ENCODE data around the gene MDC1. TPM values are rescaled to one million over a fixed set of nuclear protein-coding genes. Genes with fewer than 3 reads are reported as not detected.

MDC1 gene
- total and polyA plus RNA-seq, 2 of the 13 experiments (the other 11 are each of a cell fraction or from before 2014, with no cell fraction given) = 8.4 to 14.0 TPM

DNA sequence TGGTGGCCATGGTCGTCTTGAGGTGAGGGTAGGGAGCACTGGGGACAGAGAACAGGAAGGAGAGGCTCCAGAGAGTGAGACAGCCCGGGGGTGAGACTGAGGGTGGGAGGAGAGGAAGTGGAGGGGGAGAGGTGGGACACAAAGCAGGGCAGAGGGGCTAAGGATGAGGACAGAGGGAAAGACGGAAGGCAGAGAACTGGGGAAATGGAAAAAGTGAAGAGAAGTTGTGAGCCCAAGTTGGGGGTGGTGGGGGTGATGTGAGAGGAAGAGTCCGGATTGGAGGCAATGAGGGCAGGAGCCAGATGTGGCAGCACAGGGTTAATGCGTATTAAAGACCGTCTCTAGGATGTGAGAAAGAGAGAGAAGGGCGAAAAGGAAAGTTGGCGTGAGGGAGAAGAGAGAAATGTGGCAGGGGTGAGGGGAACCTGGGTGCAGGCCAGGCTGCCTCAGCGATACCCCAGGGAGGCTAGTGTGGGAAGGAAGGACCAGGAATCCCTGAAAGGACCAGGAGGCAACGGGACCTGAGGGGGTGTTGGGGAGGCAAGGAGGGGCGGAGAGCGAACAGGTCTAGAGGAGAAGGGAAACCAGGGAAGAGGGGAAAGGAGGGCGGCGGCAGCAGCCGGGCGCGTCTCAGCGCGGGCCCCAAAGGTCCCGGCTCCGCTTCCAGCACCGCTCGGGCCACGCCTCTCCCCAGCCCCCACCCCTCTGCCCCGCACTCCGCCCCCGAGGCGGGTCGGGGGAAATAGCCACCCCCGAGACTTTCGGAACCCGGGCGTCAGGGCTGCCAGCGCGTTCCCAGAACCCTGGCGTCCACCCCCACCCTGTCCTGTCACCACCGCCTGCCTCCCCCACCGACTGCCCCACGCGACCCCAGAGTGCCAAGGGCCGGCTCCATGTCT lies 30.8 kb downstream of the MDC1 start, which contains the start of gene PPP1R18 (continued):
- TF ChIP-seq, protein P1, sequence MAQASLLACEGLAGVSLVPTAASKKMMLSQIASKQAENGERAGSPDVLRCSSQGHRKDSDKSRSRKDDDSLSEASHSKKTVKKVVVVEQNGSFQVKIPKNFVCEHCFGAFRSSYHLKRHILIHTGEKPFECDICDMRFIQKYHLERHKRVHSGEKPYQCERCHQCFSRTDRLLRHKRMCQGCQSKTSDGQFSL (CRISPR knock-in tag; IDR thresholded peaks at IDR 0.05) = peak; percentile 49; the same call in 1 of the 2 replicates
- TF ChIP-seq, protein P2, sequence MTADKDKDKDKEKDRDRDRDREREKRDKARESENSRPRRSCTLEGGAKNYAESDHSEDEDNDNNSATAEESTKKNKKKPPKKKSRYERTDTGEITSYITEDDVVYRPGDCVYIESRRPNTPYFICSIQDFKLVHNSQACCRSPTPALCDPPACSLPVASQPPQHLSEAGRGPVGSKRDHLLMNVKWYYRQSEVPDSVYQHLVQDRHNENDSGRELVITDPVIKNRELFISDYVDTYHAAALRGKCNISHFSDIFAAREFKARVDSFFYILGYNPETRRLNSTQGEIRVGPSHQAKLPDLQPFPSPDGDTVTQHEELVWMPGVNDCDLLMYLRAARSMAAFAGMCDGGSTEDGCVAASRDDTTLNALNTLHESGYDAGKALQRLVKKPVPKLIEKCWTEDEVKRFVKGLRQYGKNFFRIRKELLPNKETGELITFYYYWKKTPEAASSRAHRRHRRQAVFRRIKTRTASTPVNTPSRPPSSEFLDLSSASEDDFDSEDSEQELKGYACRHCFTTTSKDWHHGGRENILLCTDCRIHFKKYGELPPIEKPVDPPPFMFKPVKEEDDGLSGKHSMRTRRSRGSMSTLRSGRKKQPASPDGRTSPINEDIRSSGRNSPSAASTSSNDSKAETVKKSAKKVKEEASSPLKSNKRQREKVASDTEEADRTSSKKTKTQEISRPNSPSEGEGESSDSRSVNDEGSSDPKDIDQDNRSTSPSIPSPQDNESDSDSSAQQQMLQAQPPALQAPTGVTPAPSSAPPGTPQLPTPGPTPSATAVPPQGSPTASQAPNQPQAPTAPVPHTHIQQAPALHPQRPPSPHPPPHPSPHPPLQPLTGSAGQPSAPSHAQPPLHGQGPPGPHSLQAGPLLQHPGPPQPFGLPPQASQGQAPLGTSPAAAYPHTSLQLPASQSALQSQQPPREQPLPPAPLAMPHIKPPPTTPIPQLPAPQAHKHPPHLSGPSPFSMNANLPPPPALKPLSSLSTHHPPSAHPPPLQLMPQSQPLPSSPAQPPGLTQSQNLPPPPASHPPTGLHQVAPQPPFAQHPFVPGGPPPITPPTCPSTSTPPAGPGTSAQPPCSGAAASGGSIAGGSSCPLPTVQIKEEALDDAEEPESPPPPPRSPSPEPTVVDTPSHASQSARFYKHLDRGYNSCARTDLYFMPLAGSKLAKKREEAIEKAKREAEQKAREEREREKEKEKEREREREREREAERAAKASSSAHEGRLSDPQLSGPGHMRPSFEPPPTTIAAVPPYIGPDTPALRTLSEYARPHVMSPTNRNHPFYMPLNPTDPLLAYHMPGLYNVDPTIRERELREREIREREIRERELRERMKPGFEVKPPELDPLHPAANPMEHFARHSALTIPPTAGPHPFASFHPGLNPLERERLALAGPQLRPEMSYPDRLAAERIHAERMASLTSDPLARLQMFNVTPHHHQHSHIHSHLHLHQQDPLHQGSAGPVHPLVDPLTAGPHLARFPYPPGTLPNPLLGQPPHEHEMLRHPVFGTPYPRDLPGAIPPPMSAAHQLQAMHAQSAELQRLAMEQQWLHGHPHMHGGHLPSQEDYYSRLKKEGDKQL (CRISPR knock-in tag; IDR thresholded peaks at IDR 0.05; ENCODE audit: low read depth) = no peak
- no peak for TF ChIP-seq TOPORS (CRISPR knock-in tag; IDR thresholded peaks at IDR 0.05)
- TF ChIP-seq FOXA3 (CRISPR knock-in tag; IDR thresholded peaks at IDR 0.05) = no peak
- TF ChIP-seq, protein P3, sequence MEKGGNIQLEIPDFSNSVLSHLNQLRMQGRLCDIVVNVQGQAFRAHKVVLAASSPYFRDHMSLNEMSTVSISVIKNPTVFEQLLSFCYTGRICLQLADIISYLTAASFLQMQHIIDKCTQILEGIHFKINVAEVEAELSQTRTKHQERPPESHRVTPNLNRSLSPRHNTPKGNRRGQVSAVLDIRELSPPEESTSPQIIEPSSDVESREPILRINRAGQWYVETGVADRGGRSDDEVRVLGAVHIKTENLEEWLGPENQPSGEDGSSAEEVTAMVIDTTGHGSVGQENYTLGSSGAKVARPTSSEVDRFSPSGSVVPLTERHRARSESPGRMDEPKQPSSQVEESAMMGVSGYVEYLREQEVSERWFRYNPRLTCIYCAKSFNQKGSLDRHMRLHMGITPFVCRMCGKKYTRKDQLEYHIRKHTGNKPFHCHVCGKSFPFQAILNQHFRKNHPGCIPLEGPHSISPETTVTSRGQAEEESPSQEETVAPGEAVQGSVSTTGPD (CRISPR knock-in tag; IDR thresholded peaks at IDR 0.05) = no peak
- TF ChIP-seq, protein P4, sequence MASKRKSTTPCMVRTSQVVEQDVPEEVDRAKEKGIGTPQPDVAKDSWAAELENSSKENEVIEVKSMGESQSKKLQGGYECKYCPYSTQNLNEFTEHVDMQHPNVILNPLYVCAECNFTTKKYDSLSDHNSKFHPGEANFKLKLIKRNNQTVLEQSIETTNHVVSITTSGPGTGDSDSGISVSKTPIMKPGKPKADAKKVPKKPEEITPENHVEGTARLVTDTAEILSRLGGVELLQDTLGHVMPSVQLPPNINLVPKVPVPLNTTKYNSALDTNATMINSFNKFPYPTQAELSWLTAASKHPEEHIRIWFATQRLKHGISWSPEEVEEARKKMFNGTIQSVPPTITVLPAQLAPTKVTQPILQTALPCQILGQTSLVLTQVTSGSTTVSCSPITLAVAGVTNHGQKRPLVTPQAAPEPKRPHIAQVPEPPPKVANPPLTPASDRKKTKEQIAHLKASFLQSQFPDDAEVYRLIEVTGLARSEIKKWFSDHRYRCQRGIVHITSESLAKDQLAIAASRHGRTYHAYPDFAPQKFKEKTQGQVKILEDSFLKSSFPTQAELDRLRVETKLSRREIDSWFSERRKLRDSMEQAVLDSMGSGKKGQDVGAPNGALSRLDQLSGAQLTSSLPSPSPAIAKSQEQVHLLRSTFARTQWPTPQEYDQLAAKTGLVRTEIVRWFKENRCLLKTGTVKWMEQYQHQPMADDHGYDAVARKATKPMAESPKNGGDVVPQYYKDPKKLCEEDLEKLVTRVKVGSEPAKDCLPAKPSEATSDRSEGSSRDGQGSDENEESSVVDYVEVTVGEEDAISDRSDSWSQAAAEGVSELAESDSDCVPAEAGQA (IDR thresholded peaks at IDR 0.05; ENCODE audit: low read depth) = no peak
- TF ChIP-seq, protein P4 (CRISPR knock-in tag; IDR thresholded peaks at IDR 0.05; ENCODE audit: borderline replicate concordance) = no peak
- no peak for TF ChIP-seq ZNF850 (CRISPR knock-in tag; conservative IDR thresholded peaks at IDR 0.05)
- no peak for TF ChIP-seq TMF1 (CRISPR knock-in tag; IDR thresholded peaks at IDR 0.05; ENCODE audit: low read depth)
- no peak for TF ChIP-seq ASH2L (IDR thresholded peaks at IDR 0.05; ENCODE audit: insufficient read length, low read depth, low read length)
- no peak for TF ChIP-seq ZNF160 (CRISPR knock-in tag; IDR thresholded peaks at IDR 0.05)
- no peak for TF ChIP-seq ZNF331 (CRISPR knock-in tag; IDR thresholded peaks at IDR 0.05)
- TF ChIP-seq CC2D1A (CRISPR knock-in tag; IDR thresholded peaks at IDR 0.05) = no peak
- TF ChIP-seq ZNF253 (CRISPR knock-in tag; IDR thresholded peaks at IDR 0.05; ENCODE audit: borderline replicate concordance) = no peak
- no peak for TF ChIP-seq MAFG (CRISPR knock-in tag; IDR thresholded peaks at IDR 0.05)

Data from HepG2 (cell line).